GM23248 (cell line): ENCODE measurements around the gene FGF14. TPM values are rescaled to one million over a fixed set of nuclear protein-coding genes. Genes with fewer than 3 reads are reported as not detected.

Experiments
- DNase-seq: peaks from one replicate; pipeline ENCODE4 v3.0.0-alpha.2; 2015
- H2AFZ ChIP-seq: fragments of 200-600 bp; sonication (generic); 2 replicates; pipeline ENCODE4 v1.6.1; 2016; ENCODE audit warnings: antibody characterized with exemption
- H3F3A ChIP-seq: fragments of 200-600 bp; sonication (generic); 2 replicates; pipeline ENCODE4 v1.6.1; 2016; ENCODE audit warnings: mild to moderate bottlenecking, antibody characterized with exemption, mixed run types; ENCODE audit not compliant: insufficient read depth
- H3K27ac ChIP-seq: fragments of 200-600 bp; sonication (generic); 2 replicates; pipeline ENCODE4 v1.5.1; 2016; ENCODE audit warnings: mild to moderate bottlenecking
- H3K27me3 ChIP-seq: fragments of 200-600 bp; sonication (generic); replicated peaks from 2 replicates; pipeline ENCODE4 v1.6.1; 2016; ENCODE audit warnings: mild to moderate bottlenecking; ENCODE audit not compliant: insufficient read depth
- H3K36me3 ChIP-seq: fragments of 200-600 bp; sonication (generic); 2 replicates; pipeline ENCODE4 v1.6.1; 2016; ENCODE audit warnings: low read depth, mild to moderate bottlenecking
- H3K4me1 ChIP-seq: fragments of 200-600 bp; sonication (generic); 2 replicates; pipeline ENCODE4 v1.6.1; 2016; ENCODE audit warnings: mild to moderate bottlenecking; ENCODE audit not compliant: insufficient read depth
- H3K4me2 ChIP-seq: fragments of 200-600 bp; sonication (generic); one replicate; pipeline ENCODE4 v1.6.1; 2016; ENCODE audit warnings: mild to moderate bottlenecking; ENCODE audit not compliant: unreplicated experiment
- H3K4me3 ChIP-seq: fragments of 200-600 bp; sonication (generic); 2 replicates; pipeline ENCODE4 v1.5.1; 2016; ENCODE audit warnings: mild to moderate bottlenecking
- H3K79me2 ChIP-seq: fragments of 200-600 bp; sonication (generic); 2 replicates; pipeline ENCODE4 v1.6.1; 2016; ENCODE audit warnings: mild to moderate bottlenecking; ENCODE audit not compliant: insufficient read depth
- H3K9ac ChIP-seq: fragments of 200-600 bp; sonication (generic); 2 replicates; pipeline ENCODE4 v1.6.1; 2016; ENCODE audit warnings: mild to moderate bottlenecking
- H3K9me2 ChIP-seq: fragments of 200-600 bp; sonication (generic); 2 replicates; pipeline ENCODE4 v1.6.1; 2016; ENCODE audit warnings: mixed run types, mild to moderate bottlenecking, moderate library complexity; ENCODE audit not compliant: insufficient read depth
- H3K9me3 ChIP-seq: fragments of 200-600 bp; sonication (generic); one replicate; pipeline ENCODE4 v1.6.1; 2017; ENCODE audit warnings: low read depth
- H4K20me1 ChIP-seq: fragments of 200-600 bp; sonication (generic); 2 replicates; pipeline ENCODE4 v1.6.0; 2016; ENCODE audit not compliant: insufficient read depth
- EZH2 ChIP-seq: fragments of 200-600 bp; sonication (generic); IDR thresholded peaks from 2 replicates; pipeline ENCODE4 v1.6.1; 2018; ENCODE audit warnings: antibody characterized with exemption, mild to moderate bottlenecking; ENCODE audit not compliant: insufficient read depth, poor library complexity, severe bottlenecking
- EZH2phosphoT487 ChIP-seq: fragments of 200-600 bp; sonication (generic); IDR thresholded peaks from 2 replicates; pipeline ENCODE4 v1.6.1; 2018; ENCODE audit warnings: antibody characterized with exemption, moderate library complexity, mild to moderate bottlenecking, low read depth; ENCODE audit not compliant: insufficient read depth
- WGBS, 2 experiments: methylation state at CpG; one replicate each; pipeline ENCODE4 v1.1.6; 2015 to 2017; ENCODE audit warnings: low lambda C conversion rate in 2 of 2, low coverage in 1 of 2; ENCODE audit errors: missing lambda C conversion rate in 2 of 2; 5-methylcytosine and 5-hydroxymethylcytosine counted together
- in situ Hi-C: fragments of 300-500 bp; cut with MboI; formaldehyde crosslinking; loops from 2 replicates; pipeline ENCODE4 v1.15.0; 2020
- polyA plus RNA-seq: library from polyadenylated mRNA; unstranded; fragments of >200 nt; fragmentation: Nextera tagmentation; extraction: Ambion mirVana; gene quantifications from 2 replicates; pipeline ENCODE4 v1.2.1, GENCODE V29; 2016
- total RNA-seq: library from RNA; depleted of rRNA; stranded (reverse); fragments of >200 nt; shearing (Covaris generic); gene quantifications from 2 replicates; pipeline ENCODE4 v1.2.3, GENCODE V29; 2014

FGF14 gene
- total and polyA plus RNA-seq, 2 experiments from 2014 or later, result 1.9 TPM; not detected in 1

GRCh38 chr13:101752432-101752831 lies 649.4 kb downstream of the FGF14 start:
- Histone ChIP-seq H3K36me3 (no peaks in the 10 kb centered on the region), H4K20me1 (no peaks in the 10 kb centered on the region), H3K4me2 (no peak overlapping the region), H3K9me3 (no peaks in the 10 kb centered on the region), H3K9ac (no peak overlapping the region), H3K4me1 (no peaks in the 10 kb centered on the region), H2AFZ (no peak overlapping the region), H3F3A (no peaks in the 10 kb centered on the region), H3K79me2 (no peaks in the 10 kb centered on the region), H3K9me2 (no peaks in the 10 kb centered on the region), H3K27ac (no peak overlapping the region), H3K27me3 (no peaks in the 10 kb centered on the region), H3K4me3 (no peak overlapping the region)
- in situ Hi-C loops, result loop anchor here (10.0 kb wide), 1 partner anchor 608 kb away; no protein-coding TSS in a partner anchor
- no peak for TF ChIP-seq EZH2phosphoT487
- TF ChIP-seq EZH2, result no peak
- WGBS, 2 experiments, result 96% methylated on average over 3 of the region's 3 CpGs
- no peak for DNase-seq

- Histone ChIP-seq H3K4me3 (no peak overlapping the region), H3K79me2 (no peaks in the 10 kb centered on the region), H3K9me2 (no peaks in the 10 kb centered on the region), H3K36me3 (no peaks in the 10 kb centered on the region), H4K20me1 (no peaks in the 10 kb centered on the region), H3K4me1 (no peaks in the 10 kb centered on the region), H2AFZ (no peak overlapping the region), H3K4me2 (no peak overlapping the region), H3F3A (no peaks in the 10 kb centered on the region), H3K27ac (no peak overlapping the region), H3K9me3 (no peaks in the 10 kb centered on the region), H3K27me3 (no peaks in the 10 kb centered on the region), H3K9ac (no peak overlapping the region)
- in situ Hi-C loops, result loop anchor here (10.0 kb wide), 1 partner anchor 607 kb away; no protein-coding TSS in a partner anchor
- no peak for TF ChIP-seq EZH2phosphoT487
- TF ChIP-seq EZH2, result no peak
- peak; percentile 30 for DNase-seq
- WGBS, 2 experiments, result 35 to 47% methylated on average over 3 of the region's 3 CpGs
These were observed 650.4 kb downstream of the FGF14 start for GRCh38 chr13:101751488-101751887.

- Histone ChIP-seq H3K4me3 (no peak overlapping the region), H3K4me2 (no peak overlapping the region), H3K79me2 (no peaks in the 10 kb centered on the region), H2AFZ (no peak overlapping the region), H3K36me3 (no peaks in the 10 kb centered on the region), H4K20me1 (no peaks in the 10 kb centered on the region), H3K9me3 (no peaks in the 10 kb centered on the region), H3K27ac (no peak overlapping the region), H3K9me2 (no peaks in the 10 kb centered on the region), H3K9ac (no peak overlapping the region), H3K27me3 (no peaks in the 10 kb centered on the region), H3F3A (no peaks in the 10 kb centered on the region), H3K4me1 (no peaks in the 10 kb centered on the region)
- in situ Hi-C loops, result no loop called here
- 87 to 92% methylated on average over 1 of the region's 1 CpG for WGBS, 2 experiments
- DNase-seq, result no peak
- no peak for TF ChIP-seq EZH2
- no peak for TF ChIP-seq EZH2phosphoT487
These were observed 652.3 kb downstream of the FGF14 start for GRCh38 chr13:101749584-101749983.

- Histone ChIP-seq H3F3A (no peaks in the 10 kb centered on the region), H3K9ac (no peak overlapping the region), H3K36me3 (no peaks in the 10 kb centered on the region), H3K4me3 (no peak overlapping the region), H4K20me1 (no peaks in the 10 kb centered on the region), H3K79me2 (no peaks in the 10 kb centered on the region), H2AFZ (no peak overlapping the region), H3K4me1 (no peaks in the 10 kb centered on the region), H3K4me2 (no peak overlapping the region), H3K27ac (no peak overlapping the region), H3K9me2 (no peaks in the 10 kb centered on the region), H3K9me3 (no peaks in the 10 kb centered on the region), H3K27me3 (no peaks in the 10 kb centered on the region)
- TF ChIP-seq EZH2phosphoT487 (no peak), EZH2 (no peak)
- in situ Hi-C loops, result no loop called here
- no peak for DNase-seq
- WGBS, 2 experiments, result 95 to 100% methylated on average over 1 of the region's 1 CpG
These were observed 654.8 kb downstream of the FGF14 start for GRCh38 chr13:101747039-101747438.

GRCh38 chr13:101746513-101746912 lies 655.3 kb downstream of the FGF14 start:
- no peak for DNase-seq
- TF ChIP-seq EZH2 (no peak), EZH2phosphoT487 (no peak)
- Histone ChIP-seq H3K9me3 (no peaks in the 10 kb centered on the region), H3K27ac (no peak overlapping the region), H3K4me3 (no peak overlapping the region), H2AFZ (no peak overlapping the region), H3K79me2 (no peaks in the 10 kb centered on the region), H4K20me1 (no peaks in the 10 kb centered on the region), H3K27me3 (no peaks in the 10 kb centered on the region), H3K9ac (no peak overlapping the region), H3K4me1 (no peaks in the 10 kb centered on the region), H3K9me2 (no peaks in the 10 kb centered on the region), H3K4me2 (no peak overlapping the region), H3F3A (no peaks in the 10 kb centered on the region), H3K36me3 (no peaks in the 10 kb centered on the region)
- in situ Hi-C loops, result no loop called here
- 77 to 88% methylated on average over 2 of the region's 2 CpGs for whole genome bisulfite sequencing, 2 experiments
